Loucy (cell line): ENCODE results near the gene NRG3.

Experiments used
- H2AFZ ChIP-seq: fragments of 200-600 bp; sonication (generic); 2 replicates; pipeline ENCODE4 v1.6.0; 2016; ENCODE audit warnings: antibody characterized with exemption, mild to moderate bottlenecking, low read length, moderate library complexity
- H3F3A ChIP-seq: fragments of 200-600 bp; 2 replicates; pipeline ENCODE4 v1.6.0; 2016; ENCODE audit warnings: antibody characterized with exemption, low read depth, mild to moderate bottlenecking
- H3K27me3 ChIP-seq: fragments of 200-600 bp; sonication (generic); 2 replicates; pipeline ENCODE4 v1.6.1; 2014; ENCODE audit warnings: low read length, mild to moderate bottlenecking; ENCODE audit not compliant: insufficient read depth, poor library complexity, severe bottlenecking
- H3K36me3 ChIP-seq: fragments of 200-600 bp; sonication (generic); 2 replicates; pipeline ENCODE4 v1.6.1; 2016; ENCODE audit warnings: low read length; ENCODE audit not compliant: insufficient read depth
- H3K4me1 ChIP-seq: fragments of 200-600 bp; sonication (generic); 2 replicates; pipeline ENCODE4 v1.5.1; 2014; ENCODE audit warnings: low read length, mild to moderate bottlenecking; ENCODE audit not compliant: insufficient read depth, poor library complexity, severe bottlenecking
- H3K4me2 ChIP-seq: fragments of 200-600 bp; sonication (generic); 2 replicates; pipeline ENCODE4 v1.6.0; 2014; ENCODE audit warnings: antibody characterized with exemption, low read length, low read depth, mild to moderate bottlenecking; ENCODE audit not compliant: poor library complexity, severe bottlenecking
- H3K4me3 ChIP-seq: fragments of 200-600 bp; sonication (generic); 2 replicates; pipeline ENCODE4 v1.5.1; 2014; ENCODE audit warnings: low read length, mild to moderate bottlenecking, mixed read lengths; ENCODE audit not compliant: poor library complexity, severe bottlenecking
- H3K79me2 ChIP-seq: fragments of 200-600 bp; sonication (generic); 2 replicates; pipeline ENCODE4 v1.6.1; 2014; ENCODE audit warnings: low read length; ENCODE audit not compliant: insufficient read depth
- H3K9ac ChIP-seq: fragments of 200-600 bp; sonication (generic); 2 replicates; pipeline ENCODE4 v1.6.0; 2014; ENCODE audit warnings: mild to moderate bottlenecking, low read depth, low read length, moderate library complexity; ENCODE audit not compliant: poor library complexity, severe bottlenecking
- H3K9me2 ChIP-seq: fragments of 200-600 bp; sonication (generic); replicated peaks from 2 replicates; pipeline ENCODE4 v1.6.1; 2016; ENCODE audit warnings: low read depth, low read length, mixed read lengths
- H3K9me3 ChIP-seq: fragments of 200-600 bp; sonication (generic); 2 replicates; pipeline ENCODE4 v1.6.1; 2014; ENCODE audit warnings: mild to moderate bottlenecking, antibody characterized with exemption, low read length, low read depth; ENCODE audit not compliant: insufficient read depth
- H4K20me1 ChIP-seq: fragments of 200-600 bp; sonication (generic); 2 replicates; pipeline ENCODE4 v1.6.0; 2014; ENCODE audit warnings: antibody characterized with exemption, low read length, mild to moderate bottlenecking; ENCODE audit not compliant: insufficient read depth, poor library complexity, severe bottlenecking
- EZH2phosphoT487 ChIP-seq: fragments of 200-600 bp; IDR thresholded peaks from 2 replicates; pipeline ENCODE4 v1.6.1; 2018; ENCODE audit warnings: antibody characterized with exemption, mild to moderate bottlenecking, moderate library complexity, borderline replicate concordance
- TF ChIP-seq, protein P1 (sequence below): fragments of 200-600 bp; sonication (generic); conservative IDR thresholded peaks from 2 replicates; pipeline ENCODE4 v1.5.1; 2014; ENCODE audit warnings: mild to moderate bottlenecking, antibody characterized with exemption, low read length

Gene NRG3

GRCh38 chr10:82249141-82249540 lies 374.1 kb downstream of the NRG3 start:
- Histone ChIP-seq H4K20me1 (no peaks in the 10 kb centered on the region), H3K9me3 (no peaks in the 10 kb centered on the region; the same call in 1 of the 2 replicates), H3K4me3 (no peak overlapping the region), H3K4me2 (no peak overlapping the region), H3F3A (no peaks in the 10 kb centered on the region), H3K36me3 (no peaks in the 10 kb centered on the region), H3K9me2 (no peaks in the 10 kb centered on the region), H3K79me2 (no peaks in the 10 kb centered on the region), H2AFZ (no peak overlapping the region), H3K9ac (no peak overlapping the region), H3K4me1 (no peaks in the 10 kb centered on the region), H3K27me3 (no peaks in the 10 kb centered on the region)
- TF ChIP-seq EZH2phosphoT487, result no peak
- TF ChIP-seq, protein P1, sequence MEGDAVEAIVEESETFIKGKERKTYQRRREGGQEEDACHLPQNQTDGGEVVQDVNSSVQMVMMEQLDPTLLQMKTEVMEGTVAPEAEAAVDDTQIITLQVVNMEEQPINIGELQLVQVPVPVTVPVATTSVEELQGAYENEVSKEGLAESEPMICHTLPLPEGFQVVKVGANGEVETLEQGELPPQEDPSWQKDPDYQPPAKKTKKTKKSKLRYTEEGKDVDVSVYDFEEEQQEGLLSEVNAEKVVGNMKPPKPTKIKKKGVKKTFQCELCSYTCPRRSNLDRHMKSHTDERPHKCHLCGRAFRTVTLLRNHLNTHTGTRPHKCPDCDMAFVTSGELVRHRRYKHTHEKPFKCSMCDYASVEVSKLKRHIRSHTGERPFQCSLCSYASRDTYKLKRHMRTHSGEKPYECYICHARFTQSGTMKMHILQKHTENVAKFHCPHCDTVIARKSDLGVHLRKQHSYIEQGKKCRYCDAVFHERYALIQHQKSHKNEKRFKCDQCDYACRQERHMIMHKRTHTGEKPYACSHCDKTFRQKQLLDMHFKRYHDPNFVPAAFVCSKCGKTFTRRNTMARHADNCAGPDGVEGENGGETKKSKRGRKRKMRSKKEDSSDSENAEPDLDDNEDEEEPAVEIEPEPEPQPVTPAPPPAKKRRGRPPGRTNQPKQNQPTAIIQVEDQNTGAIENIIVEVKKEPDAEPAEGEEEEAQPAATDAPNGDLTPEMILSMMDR, result no peak

DNA sequence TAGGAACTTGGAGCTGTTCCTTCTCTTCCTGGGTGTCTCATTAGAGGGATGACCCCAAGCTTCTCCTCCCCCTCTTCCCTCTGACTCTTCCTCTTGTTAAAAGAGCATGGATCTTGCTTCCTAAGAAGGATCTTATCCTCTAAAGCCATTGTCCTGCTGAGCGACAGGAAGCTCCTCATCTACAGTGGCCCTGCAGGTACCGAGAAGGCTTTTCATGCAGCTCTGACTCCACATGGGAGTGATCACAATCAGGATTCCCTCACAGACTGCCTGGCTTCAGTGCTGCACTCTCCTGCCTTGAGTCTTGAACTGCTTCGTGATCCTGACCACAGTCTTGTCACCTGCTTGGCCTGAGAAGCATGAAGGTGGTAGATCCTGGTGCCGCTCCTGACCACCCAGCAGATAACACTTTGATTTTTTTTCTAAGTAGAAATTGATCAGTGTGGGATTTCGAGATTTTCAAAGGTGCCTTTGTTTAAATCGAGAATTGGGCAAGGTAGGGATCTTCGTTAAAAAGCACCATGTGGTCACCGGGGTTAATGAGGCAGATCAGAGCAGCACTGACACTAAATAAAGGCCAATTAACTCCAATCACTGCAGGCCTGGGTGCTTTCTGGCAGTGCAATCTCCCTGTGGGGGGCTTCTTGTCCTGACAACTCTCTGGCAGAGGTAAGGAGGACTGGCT lies 376.4 kb downstream of the NRG3 start:
- H3K4me3 ChIP-seq, result no peak overlapping the region
- H3K9me3 ChIP-seq, result no peaks in the 10 kb centered on the region
- no peaks in the 10 kb centered on the region for H3K79me2 ChIP-seq
- H3K9ac ChIP-seq, result no peak overlapping the region
- H3K27me3 ChIP-seq, result no peaks in the 10 kb centered on the region
- TF ChIP-seq, protein P1, result no peak
- TF ChIP-seq EZH2phosphoT487, result no peak
- no peaks in the 10 kb centered on the region for H3K9me2 ChIP-seq
- H3K4me1 ChIP-seq, result no peaks in the 10 kb centered on the region
- H3F3A ChIP-seq, result no peaks in the 10 kb centered on the region
- H3K4me2 ChIP-seq, result no peak overlapping the region
- H4K20me1 ChIP-seq, result no peaks in the 10 kb centered on the region
- no peaks in the 10 kb centered on the region for H3K36me3 ChIP-seq
- H2AFZ ChIP-seq, result no peak overlapping the region

- TF ChIP-seq, protein P1, result no peak
- TF ChIP-seq EZH2phosphoT487, result no peak
- H3K9ac ChIP-seq, result no peak overlapping the region
Measured at GRCh38 chr10:82252081-82252480, 377.1 kb downstream of the NRG3 start.

More at GRCh38 chr10:82252081-82252480, 377.1 kb downstream of the NRG3 start:
- no peaks in the 10 kb centered on the region for H4K20me1 ChIP-seq
- no peaks in the 10 kb centered on the region for H3K36me3 ChIP-seq
- H3K79me2 ChIP-seq, result no peaks in the 10 kb centered on the region
- no peaks in the 10 kb centered on the region for H3K9me2 ChIP-seq
- H2AFZ ChIP-seq, result no peak overlapping the region
- no peaks in the 10 kb centered on the region for H3K4me1 ChIP-seq
- H3K4me3 ChIP-seq, result no peak overlapping the region
- H3F3A ChIP-seq, result no peaks in the 10 kb centered on the region
- no peaks in the 10 kb centered on the region for H3K9me3 ChIP-seq
- no peak overlapping the region for H3K4me2 ChIP-seq
- H3K27me3 ChIP-seq, result no peaks in the 10 kb centered on the region
